ENCODE measurements around the gene ZFYVE21.

ZFYVE21 gene

DNA sequence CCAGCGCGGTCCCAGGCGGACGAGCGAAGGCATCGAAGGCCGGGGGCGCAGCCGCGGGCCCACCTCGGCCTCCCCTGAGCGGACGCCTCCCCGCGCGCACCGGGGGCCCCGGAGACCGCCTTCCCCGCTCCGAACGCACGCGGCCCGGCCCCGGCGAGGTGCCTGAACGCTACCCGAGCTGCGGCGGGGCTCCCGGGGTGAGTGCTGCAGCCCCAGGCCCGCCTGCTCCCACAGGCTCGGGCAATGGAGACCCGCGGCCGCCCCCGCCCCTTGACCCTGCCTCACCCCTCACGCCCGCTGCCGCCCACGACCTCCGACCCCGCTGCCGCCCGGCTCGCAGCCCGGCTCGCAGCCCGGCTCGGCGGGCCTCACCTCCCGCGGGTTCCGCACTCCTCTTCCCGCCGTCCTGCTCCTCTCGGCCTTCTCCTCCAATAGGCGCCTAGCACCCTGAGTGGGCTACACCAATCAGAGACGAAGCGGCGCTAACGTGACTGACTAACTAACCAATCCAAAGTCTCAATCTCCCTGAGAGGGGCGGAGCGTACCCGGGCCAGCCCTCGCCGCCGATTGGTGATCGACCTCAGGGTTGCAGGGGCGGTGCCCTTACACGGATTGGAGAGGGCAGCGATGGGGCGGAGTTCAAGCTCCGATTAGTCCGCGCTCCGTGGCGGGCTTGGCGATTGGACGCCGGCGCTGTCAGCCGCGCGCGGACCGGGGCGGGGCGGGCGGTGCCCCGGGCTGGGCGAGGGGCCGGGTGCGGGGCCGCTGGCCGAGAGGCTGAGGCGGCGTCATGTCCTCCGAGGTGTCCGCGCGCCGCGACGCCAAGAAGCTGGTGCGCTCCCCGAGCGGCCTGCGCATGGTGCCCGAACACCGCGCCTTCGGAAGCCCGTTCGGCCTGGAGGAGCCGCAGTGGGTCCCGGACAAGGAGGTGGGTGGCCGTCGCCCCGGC lies at the start of gene ZFYVE21, which contains the start of gene XRCC3:
TSS of gene ZFYVE21 (plus strand) at position 759 of the 949 bp plus-strand sequence. CDS start at position 791, 32 bp downstream.
TSS of gene XRCC3 (minus strand) at position 400 of the 949 bp plus-strand sequence. CDS start 4,364 bp downstream, outside the sequence.
- peak; percentile 98 for DNase-seq (ENCODE audit: low spot score)
- peak; percentile 89 for FAIRE-seq

DNA sequence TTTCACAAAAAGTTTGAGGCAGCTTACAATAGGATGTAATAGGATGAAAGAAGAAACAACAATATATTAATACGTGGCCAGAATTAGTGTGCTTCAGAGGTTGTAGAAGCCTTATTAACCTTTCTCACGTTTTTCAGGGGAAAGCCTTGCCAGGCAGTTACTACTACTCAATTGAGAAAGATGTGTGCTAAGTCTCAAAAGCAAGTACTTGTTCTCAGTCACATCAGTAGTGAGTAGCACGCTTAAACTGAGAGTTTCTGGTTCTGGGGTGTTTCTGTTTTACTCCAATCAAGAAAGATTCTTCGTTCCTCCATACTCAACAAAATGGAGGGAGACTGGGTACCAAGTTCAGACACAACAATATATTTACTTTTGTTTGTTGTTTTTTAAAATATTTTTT lies 47.9 kb upstream of the ZFYVE21 start:
- FAIRE-seq = no peak

GRCh38 chr14:103668117-103668516 lies 47.5 kb upstream of the ZFYVE21 start:
- FAIRE-seq (no peak), DNase-seq (ENCODE audit: low spot score) (no peak)

More for the DNA sequence above, 47.9 kb upstream of the ZFYVE21 start:
- DNase-seq (ENCODE audit: low spot score) = no peak

DNA sequence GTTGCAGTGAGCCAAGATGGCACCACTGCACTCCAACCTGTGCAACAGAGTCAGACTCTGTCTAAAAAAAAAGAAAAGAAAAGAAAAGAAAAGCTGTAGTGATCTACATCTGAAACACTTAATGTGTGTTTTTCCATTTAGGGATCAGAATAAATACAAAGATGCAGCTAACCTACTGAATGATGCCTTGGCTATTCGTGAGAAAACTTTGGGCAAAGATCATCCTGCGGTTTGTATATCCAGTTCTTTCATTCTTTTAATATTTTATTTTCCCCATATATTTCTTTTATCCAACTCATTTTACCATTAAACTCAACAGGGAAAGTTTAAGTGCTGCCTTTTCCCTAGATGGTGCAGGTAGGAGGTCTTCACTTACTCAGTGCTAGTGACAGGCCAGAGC lies 46.2 kb upstream of the ZFYVE21 start:
- FAIRE-seq (no peak), DNase-seq (ENCODE audit: low spot score) (no peak)

DNA sequence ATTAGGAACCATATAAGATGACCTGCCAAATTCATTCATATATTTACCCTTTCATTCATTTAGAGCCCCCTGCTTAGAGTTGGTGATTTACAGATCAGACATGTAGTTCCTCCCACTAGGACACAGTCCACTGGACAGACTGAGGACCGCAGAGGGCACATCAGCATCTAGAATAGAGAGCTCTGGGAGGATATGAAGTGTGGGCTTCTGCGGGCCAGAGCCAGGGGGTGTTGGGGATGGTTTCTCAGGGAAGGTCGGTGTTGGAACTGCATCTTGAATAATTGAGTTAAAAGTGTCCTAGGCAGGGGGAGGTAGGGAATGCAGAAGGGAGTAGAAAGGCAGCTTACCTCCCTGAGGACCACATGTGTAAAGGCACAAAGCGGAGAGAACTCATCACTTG lies 43.7 kb upstream of the ZFYVE21 start:
- DNase-seq (ENCODE audit: low spot score) (no peak), FAIRE-seq (no peak)

GRCh38 chr14:103675957-103676356 lies 39.7 kb upstream of the ZFYVE21 start:
- FAIRE-seq = no peak
- no peak for DNase-seq (ENCODE audit: low spot score)

- no peak for FAIRE-seq
- DNase-seq (ENCODE audit: low spot score) = no peak
These were observed 38.5 kb upstream of the ZFYVE21 start for GRCh38 chr14:103676881-103677675.

GRCh38 chr14:103679351-103679750 lies 36.3 kb upstream of the ZFYVE21 start:
- DNase-seq (ENCODE audit: low spot score) (no peak), FAIRE-seq (no peak)

DNA sequence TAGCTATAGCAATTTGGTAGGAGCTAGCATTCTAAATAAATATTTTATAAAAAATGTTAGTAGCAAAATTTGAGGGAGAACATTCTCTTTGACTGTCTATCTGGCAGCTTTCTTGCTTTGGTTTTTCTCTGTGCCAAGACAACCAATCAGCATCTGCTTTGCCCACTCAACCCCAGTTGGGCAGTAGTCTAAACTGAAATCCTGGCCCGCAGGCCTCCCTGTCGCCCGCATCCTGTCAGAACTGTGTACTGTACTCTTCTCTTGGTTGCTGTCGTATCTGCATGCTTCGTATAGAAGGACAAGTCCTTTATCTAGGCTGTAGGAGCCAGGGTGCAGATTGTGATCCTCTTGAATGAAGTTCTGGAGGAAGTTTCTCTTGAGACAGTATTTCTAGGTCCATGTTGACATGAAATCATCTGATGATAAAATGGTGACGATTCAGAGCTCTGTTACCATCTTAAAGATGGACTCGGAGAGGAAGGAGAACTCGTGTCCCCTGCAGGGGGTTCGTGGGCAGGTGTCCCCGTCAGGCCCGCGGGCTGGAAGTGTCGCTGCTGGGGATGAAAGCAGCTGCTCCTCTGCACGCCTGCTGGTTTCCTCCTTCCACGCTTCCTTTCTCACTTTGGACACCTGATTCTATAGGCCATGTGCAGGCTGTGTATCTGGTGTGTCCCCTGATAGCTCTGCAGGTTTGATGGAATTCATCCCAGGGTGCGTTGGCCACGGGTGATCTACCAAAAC lies 34.9 kb upstream of the ZFYVE21 start:
- no peak for FAIRE-seq
- DNase-seq (ENCODE audit: low spot score) = no peak

GRCh38 chr14:103683139-103683538 lies 32.5 kb upstream of the ZFYVE21 start:
- DNase-seq (ENCODE audit: low spot score) = no peak
- FAIRE-seq = no peak

DNA sequence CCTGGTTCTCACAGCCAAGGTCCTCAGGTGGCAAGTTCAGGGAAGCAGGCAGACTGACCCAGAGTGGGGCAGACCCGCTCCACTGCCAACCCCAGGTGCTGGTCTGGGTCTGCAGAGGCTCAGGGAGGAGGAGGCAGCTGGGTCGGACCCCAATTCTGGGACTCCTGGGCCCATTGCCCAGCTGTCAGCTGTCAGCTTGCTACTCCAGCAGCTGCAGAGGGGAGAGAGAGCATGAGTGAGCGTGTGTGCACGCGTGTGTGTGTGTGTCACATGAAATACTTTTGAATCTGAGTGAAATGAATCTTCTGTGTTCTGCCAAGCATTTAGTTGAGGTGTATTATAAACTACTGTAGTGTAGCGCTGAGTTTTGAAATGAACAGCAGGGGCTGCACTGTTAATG lies 31.1 kb upstream of the ZFYVE21 start:
- no peak for DNase-seq (ENCODE audit: low spot score)
- no peak for FAIRE-seq

GRCh38 chr14:103684871-103685270 lies 30.7 kb upstream of the ZFYVE21 start:
- no peak for FAIRE-seq

DNA sequence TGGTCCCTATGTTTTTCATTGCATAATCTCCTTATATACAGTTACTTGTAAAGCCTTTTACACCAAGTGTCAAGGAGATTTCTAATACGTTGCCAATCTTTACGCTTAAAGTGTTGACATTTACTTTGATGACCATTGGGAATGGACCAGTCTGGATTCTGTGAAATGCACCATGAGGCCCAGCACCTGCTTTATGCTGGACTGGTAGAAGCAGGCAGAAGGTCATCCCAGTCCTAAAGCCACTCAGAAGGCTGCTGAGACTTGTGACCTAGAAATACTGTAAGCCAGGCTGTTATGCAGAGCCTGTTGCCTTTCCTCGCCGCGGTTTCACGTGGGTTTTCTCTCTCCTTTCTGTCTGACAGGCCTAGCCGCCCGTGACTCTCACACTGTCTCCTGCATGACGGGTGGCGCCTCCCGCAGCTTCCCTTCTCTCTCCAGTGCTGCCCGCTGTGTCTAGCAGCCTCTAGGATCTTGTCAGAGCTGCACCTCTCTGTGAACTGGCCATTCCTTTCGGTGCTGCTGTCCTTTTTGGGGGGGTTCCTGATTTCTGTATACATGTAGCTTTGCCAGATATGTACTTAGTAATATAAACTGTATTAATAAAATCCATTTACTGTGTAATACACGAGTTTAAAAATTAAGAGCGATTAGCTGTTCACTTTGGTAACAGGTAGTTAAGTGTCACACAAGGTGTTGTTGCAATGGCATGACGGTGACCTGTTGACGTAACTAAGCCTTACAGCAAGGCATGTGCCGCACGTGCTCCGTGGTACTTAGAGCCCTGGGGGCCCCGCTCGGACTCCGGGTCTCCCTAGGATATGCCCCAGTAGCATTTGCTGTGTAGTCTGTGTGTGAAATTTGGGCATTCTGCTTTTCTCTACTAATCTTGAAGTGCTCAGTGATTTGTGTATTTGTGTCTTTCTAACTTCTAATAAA lies 30.1 kb upstream of the ZFYVE21 start:
- DNase-seq (ENCODE audit: low spot score) (no peak), FAIRE-seq (no peak)

More at GRCh38 chr14:103684871-103685270, 30.7 kb upstream of the ZFYVE21 start:
- no peak for DNase-seq (ENCODE audit: low spot score)

DNA sequence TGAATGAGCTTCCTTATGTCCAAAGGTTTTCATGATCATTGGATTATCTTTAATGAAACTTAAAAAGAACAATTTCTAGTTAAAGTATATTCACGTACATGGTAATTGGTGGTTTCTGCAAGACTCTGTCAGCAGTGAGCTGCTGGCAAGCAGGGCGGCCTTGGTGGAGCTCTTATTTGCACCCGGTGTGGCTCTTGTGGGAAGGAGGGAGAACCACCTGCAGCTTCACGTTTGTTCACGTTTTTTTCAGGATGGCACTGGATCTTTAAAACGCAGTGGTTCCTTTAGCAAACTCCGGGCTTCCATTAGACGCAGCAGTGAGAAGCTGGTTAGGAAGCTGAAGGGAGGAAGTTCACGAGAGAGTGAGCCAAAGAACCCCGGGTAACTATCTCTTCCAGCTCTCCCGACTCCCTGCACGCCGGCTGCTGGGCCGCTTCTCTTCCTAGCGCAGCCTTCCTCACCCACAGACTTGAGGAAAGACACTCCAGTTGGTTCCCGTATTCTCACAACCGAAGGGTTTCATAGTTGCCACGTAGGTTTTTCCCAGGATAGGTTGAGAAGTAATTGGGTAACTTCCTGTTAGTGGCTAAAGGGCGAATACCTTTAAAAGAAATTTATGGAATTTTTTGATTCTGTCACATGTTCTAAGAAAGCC lies 28.7 kb upstream of the ZFYVE21 start:
- FAIRE-seq = no peak
- DNase-seq (ENCODE audit: low spot score) = no peak

- DNase-seq (ENCODE audit: low spot score) (no peak), FAIRE-seq (no peak)
These were observed 27.9 kb upstream of the ZFYVE21 start for GRCh38 chr14:103687712-103688111.

GRCh38 chr14:103688441-103688840 lies 27.2 kb upstream of the ZFYVE21 start:
- no peak for FAIRE-seq
- no peak for DNase-seq (ENCODE audit: low spot score)

DNA sequence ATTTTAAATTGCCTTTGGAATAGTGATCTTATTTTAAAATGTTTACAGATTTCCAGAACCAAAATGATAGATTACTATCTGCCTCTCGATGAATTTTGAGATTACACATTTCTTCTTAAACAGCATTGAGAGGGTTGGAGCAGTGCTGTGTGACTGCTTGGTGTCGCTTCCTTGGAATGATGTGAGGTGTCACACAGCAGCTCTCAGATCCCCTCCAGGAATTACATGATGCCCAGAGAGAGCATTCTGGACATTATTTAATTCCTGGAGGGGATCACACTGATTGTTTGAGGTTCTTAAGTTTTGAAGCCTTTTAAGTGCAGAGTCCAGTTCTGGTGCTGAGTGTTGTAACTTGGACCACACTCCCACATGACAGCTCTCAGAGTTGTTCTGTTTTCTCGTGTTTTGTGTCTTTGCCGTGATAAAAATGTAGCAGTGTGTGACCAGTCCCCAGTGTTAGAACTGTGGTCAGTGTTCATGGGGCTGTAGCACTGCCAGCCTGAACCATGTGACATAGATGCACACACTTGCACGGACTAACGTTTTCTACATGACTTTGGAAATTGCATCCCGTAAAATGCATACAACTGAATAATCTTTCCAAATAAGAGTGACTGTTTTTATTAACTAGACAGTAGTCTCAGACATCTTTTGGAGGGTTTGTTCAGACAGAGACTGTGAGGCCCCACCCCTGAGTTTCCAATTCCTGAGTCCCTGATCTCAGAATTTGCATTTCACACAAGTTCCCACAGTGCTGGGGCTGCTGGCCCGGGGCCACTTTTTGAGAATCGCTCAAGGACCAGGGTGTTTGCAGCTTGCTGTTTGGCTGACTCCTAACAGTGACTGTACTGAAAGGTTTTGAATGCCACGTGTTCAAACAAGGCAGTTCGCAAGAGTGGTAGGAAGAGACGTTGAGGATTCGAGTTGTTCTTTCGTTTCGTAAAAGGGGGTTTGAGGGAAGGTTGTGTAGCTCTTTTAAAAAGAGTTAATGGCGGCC lies 26.4 kb upstream of the ZFYVE21 start:
- FAIRE-seq (no peak), DNase-seq (ENCODE audit: low spot score) (no peak)

GRCh38 chr14:103690332-103690731 lies 25.3 kb upstream of the ZFYVE21 start:
- DNase-seq (ENCODE audit: low spot score) (no peak), FAIRE-seq (no peak)
